Stimulated activated CD8-positive, alpha-beta memory T cell treated with anti-CD3 and anti-CD28 coated beads, Interleukin-7, amount 100 ng/mL, for 4 hours (primary cell): ENCODE measurements around the gene ILRUN.
"Not testable (repeated sequence)": the region's sequence is repeated elsewhere in the genome, so short reads cannot be mapped to it uniquely, and the experiment has no call there.

ENCODE experiments used
- DNase-seq, 2 donors: peaks; one replicate each; pipeline ENCODE4 v3.0.0-alpha.2; 2020; ENCODE audit warnings: low read depth in 2 of 2

Gene ILRUN

DNA sequence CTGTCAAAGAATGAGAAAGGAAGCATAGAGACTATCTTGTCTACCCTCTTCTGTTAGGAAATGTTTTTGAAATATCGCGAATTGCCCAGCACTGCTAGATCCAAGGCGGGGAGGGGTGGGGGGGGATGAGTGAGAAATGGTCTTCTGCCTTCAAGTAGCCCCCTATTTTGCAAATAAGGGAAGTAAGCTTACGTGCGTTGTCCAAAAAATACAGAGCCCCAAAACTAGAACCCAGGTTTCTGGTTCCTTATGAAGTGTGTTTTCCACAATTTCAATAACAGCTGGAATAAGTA, 923 bp upstream of the ILRUN start:
- DNase-seq: no peak

DNA sequence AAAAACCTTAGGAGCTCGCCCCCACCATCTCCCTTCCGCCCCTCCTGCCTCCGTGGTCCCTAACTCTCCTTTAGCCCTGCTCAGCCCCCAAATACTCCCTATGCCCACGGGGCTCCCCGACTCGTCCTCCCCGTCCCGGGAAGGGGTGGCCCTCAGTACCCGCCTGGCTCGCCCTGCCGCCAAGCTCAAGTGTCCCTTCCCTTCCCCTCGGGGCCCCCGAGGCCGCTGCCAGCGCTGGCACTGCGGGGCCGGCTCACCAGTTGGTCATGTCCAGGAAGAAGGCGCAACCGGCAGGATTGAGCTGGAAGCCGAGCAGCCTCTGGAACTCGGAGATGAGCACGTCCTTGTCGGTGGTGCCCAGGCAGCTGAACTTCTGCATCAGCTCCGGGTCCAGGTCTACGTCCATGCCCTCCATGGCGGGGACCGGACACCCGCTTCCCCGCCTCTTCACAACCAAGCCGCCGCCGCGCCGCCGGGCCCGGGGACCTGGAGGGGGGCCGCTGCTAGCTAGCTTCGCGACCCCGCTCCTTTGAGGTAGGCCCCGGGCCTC, 303 bp downstream of the ILRUN start:
- DNase-seq: no peak

DNA sequence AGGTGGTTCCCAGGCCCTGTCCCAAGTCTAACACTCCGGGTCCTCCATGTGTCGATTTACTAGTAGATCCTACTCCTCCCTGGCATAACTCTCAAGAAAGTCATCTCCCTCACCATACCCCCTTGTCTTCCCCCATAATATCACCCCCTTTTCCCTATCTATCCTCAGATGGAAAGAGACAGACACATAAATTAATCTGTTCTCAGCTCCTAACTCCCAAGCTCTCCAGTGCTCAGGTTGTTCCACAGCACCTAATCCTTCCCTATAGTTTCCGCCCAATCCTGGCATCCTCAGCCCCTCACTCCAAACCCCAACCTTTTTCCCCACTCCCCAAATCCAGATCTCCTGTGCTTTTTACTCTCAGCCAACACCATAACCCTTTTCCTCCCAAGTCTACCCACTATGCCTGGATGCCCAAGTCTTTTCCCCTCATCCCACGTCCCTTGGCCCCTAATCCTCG, 808 bp downstream of the ILRUN start:
- no peak for DNase-seq

DNA sequence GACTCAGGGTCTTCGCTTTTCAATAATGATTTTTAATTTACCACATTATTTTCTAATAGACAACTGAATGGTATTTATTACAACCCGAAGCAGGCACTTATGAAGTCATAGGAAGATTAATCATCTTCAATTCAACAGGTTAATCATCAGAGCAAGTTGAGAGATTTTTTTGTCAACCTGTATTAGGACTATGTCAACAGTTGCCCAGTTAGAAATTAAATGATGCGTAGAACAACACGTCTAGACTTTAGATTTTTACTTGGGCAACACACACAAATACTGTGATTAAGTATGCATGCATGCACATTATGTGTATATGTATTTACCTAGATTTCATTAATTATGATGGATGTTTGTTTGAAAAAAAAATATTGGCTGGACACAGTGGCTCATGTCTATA, 4.3 kb downstream of the ILRUN start:
- no peak for DNase-seq

DNA sequence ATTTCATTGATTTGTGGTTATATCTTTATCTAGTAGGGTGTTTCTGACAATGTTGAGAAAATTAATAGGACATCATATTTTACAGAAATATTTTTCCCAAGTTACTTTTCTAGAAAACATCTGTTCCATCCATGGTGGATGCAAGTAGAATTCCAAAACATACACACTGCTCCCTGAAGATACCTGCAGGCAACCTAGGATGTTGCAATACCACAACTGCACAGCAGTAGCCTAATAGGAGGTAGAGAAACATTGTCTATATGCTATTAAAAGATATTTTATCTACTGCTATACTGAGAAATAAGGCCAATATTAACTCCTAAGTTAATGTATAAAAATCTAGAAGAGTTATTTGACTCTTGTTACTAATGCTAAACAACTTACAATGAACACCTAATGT, 6.8 kb downstream of the ILRUN start:
- no peak for DNase-seq

DNA sequence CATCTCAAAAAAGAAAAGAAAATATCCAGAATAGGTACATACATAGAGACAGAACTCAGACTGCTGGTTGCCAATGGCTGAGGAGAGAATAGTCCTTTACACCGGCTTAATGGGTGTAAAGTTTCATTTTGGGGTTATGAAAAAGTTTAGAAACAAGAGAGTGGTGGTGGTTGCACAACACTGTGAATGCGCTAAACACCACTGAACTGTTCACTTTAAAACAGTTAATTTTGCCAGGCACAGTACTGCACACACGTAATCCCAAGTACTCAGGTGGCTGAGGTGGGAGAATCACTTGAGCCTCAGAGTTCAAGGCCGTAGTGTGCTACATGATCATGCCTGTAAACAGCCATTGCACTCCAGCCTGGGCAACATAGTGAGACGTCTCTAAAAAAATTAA, 7.6 kb downstream of the ILRUN start:
- no peak for DNase-seq

DNA sequence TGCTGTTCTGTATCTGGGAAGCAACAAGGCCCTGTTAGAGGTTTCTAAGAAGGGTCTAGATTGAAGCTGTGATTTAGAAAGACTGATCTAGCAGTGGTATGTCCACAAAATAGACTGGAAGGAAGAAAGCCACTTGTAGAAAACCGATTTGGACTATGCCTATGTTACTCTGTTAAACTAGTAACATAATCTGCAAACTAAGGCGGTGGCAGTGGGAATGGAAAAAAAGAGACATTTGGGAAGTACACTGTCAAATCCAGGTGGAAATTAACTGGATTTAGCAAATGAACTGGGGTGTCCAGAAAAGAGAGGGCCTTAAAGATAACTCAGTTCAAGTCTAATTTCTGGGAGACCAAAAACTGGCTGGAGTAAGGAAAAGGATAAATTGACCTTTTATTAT, 11.6 kb downstream of the ILRUN start:
- DNase-seq: no peak

DNA sequence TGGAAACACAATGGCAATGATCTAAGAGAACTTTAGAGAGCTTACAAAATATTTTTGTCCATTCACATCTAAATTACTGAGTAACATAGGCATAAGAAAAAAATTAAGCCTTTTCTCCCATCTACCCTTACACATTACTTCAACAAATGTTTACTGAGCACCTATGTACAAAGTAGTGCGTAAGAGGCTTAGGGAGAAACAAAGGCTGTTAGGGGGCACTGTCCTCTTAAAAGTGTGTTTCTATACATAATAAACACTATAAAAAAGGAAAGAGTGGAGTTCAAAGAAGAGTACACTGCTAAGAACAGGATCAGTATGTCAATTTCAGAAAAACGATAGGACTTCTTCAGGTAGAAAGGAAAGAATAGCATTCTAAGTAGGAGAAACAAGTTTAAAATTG, 12.2 kb downstream of the ILRUN start:
- no peak for DNase-seq

DNA sequence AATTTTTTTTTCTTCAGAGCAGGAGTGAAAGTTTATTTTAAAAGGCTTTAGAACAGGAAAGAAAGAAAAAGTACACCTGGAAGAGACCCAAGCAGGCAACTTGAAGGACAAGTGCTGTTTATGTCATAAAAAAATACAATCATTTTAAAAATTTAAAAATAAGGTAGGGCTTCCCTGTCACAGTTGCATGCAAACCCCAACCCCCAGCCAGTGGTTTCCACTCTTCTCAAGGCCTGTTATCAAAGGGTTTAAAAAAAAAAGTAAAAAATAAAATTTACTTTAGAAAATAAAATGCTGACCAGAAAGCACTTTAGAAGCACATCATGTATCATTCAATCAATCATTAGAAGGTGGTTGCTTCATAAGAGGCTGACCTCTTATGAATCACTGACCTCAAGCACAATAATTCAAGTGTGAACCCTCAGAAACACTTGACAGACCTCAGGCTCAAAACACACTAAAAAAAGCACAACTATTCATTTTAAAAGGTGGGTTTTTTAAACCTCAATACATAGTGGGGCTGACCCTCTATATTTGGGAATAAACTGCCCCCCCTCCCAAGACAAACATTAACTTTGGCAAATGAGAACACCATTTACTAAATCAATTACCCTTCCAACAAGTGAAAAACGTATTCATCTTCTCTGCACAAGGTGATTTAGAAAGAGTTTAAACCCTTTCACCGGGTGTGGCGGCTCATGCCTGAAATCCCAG, 15.6 kb downstream of the ILRUN start:
- DNase-seq: no peak

DNA sequence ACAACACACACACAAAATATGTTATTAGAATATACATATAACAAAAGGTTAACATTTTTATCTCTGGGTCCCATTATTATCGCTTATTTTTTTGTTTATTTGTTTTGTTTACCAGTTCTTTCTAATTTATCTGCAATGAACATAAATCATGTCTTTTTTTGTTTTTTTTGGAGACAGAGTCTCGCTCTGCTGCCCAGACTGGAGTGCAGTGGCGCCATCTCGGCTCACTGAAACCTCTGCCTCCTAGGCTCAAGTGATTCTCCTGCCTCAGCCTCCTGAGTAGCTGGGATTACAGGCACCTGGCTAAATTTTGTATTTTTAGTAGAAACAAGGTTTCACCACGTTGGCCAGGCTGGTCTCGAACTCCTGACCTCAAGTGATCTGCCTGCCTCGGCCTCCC, 16.3 kb downstream of the ILRUN start:
- DNase-seq: not testable (repeated sequence)

DNA sequence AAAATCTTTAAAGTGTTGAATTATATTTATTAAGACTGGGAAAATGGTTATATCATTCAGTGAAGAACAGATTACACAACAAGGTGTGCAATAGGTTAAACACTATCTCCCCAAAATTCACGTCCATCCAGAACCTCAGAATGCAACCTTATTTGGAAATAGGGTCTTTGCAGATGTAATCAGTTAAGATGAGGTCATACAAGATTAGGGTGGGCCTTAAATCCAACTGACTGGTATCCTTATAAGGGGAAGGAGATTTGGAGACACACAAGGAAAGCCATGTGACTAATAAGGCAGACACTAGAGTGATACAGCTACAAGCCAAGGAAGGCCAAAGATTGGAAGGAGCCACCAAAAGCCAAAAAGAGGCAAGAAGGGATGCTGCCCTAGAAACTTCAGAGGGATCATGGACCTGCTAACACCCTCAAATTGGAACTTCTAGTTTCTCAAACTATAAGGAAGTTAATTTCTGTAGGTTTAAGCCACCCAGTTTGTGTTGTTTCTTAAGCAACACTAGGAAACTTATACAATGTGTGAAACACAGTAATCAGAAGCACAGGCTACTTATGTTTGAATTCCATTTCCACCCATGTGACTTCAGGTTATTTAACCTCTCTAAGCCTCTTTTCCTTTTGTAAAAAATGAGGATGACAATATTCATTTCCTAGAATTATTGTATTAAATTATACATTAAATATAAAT, 16.9 kb downstream of the ILRUN start:
- DNase-seq: no peak

DNA sequence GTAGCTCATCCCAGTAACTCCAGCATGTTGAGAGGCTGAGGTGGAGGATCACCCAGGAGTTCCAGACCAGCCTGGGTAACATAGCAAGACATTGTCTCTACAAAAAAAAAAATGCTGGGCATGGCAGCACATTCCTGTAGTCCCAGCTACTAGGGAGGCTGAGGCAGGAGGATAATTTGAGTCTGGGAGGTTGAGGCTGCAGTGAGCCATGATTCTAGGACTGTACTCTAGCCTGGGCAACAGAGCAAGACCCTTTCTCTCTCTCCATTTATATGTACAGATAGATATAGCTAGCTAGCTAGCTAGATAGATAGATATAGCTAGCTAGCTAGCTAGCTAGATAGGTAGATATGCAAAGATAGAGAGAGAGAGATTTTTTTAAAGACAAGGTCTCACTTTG, 20.4 kb downstream of the ILRUN start:
- no peak for DNase-seq

DNA sequence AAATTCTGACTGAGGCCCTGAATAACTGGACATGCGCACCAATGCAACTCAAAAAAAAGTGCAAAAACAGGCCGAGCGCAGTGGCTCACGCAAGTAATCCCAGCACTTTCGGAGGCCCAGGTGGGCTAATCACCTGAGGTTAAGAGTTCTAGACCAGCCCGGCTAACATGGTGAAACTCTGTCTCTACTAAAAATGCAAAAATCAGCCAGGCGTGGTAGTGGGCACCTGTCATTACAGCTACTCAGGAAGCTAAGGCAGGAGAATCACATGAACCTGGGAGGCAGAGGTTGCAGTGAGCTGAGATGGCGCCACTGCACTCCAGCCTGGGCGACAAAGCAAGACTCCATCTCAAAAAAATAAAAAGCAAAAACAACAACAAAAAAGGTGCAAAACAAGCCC, 21.6 kb downstream of the ILRUN start:
- DNase-seq: not testable (repeated sequence)

DNA sequence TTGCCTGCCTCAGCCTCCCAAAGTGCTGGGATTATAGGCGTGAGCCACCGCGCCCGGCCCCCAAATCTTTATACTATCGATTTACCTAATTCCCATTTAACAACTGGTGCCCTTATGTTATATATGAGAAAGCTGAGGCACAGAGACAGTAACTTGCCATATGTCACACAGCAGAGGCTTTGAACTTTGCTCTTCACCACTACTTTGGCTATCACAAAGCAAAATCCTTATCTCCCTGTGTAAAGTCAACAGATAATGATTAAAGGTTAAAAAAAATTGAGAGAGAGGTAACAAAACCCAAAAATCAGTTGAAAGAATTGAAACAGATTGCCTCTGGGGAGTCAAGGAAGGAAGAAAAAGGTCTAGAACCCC, 22.3 kb downstream of the ILRUN start:
- no peak for DNase-seq

DNA sequence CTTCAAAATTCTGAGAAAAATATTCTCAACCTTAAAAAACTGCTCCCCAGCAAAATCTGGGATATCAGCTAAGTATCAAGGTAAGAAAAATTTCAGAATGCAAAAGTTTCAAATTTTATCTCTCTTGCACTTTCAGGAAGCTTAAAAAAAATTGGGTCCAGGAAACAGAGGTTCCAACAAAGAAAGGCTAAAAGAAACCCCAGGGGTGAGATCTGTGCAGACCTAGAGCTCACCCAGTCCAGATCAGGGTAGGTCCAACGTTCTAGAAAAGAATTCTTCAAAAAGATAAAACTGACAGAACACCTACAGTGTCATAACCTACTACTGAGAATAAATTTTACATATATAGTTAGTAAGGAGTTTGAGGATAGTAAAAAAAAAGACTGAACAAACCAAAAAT, 23.5 kb downstream of the ILRUN start:
- no peak for DNase-seq

DNA sequence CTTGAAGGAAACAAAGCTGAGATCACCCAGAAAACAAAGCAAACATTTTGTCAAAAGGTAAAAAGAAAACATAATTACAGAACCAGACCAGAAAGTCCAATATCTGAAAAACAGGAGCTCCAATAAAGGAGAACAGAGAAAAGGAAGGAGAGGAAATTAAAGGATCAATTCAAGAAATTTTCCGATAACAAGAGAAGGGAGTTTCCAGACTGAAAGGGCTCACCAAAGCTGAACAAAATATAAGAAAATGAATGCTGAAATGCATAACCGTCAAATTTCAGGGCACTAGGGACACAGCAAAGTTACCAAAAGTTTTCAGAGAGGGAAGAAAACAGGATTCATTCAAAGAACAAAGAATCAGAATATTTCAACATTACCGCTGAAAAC, 23.9 kb downstream of the ILRUN start:
- DNase-seq: no peak

DNA sequence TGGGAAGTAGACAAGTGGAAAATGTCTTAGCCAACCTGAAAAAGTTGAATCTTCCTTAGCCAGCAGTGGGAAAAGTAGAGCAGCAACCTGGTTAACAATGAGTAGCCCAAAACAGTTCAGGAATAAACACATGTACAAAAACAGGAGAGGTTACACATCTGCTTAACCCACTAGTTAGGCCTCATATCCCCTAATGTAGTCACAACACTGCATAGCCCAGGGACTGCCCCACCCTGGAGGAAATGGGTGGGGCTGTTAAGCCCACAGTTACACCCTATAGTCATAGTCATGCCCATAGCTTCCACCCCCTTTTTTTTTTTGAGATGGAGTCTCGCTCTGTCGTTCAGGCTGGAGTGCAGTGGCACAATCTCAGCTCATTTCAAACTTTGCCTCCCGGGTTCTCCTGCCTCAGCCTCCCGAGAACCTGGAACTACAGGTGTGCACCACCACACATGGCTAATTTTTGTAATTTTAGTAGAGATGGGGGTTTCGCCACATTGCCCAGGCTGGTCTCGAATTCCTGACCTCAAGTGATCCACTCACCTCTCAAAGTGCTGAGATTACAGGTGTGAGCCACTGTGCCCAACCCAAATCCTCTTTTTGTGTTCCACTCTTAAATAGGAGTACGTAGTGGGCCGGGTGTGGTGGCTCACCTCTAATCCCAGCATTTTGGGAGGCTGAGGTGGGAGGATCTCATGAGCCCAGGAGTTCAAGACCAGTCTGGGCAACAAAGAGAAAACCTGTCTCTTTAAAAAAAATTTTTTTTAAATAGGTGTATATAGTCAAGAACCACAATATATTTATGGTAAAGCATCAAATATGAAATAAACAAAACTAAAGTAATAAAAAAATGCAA, 24.5 kb downstream of the ILRUN start:
- peak; percentile 64 to 70 for DNase-seq

DNA sequence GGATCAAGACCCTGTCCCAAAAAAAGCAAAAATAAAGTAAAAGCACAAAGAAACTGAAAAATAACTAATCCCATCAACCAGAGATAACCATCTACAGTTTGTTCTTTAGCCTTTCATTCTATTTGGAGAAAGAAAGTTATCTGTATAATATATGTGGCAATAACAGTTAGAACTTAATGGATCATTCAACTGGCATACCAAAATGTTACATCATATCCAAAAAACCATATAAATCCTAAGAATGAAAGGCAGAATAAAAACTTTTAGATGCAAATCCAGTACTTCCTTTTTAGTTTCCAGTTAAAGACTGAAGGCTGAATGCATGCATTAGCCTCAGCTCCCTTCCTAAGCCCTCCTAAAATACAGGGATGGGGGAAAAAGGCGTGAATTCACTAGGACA, 25.2 kb downstream of the ILRUN start:
- no peak for DNase-seq

DNA sequence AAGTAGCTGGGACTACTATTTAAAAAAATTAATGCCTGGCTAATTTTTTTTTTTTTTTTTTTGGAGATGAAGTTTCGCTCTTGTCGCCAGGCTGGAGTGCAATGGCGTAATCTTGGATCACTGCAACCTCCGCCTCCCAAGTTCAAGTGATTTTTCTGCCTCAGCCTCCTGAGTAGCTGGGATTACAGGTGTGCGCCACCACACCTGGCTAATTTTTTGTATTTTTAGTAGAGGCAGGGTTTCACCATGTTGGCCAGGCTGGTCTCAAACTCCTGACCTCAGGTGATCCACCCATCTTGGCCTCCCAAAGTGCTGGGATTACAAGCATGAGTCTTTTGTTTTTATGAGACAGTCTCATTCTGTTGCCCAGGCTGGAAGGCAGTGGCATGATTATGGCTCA, 27.8 kb downstream of the ILRUN start:
- DNase-seq: not testable (repeated sequence)

DNA sequence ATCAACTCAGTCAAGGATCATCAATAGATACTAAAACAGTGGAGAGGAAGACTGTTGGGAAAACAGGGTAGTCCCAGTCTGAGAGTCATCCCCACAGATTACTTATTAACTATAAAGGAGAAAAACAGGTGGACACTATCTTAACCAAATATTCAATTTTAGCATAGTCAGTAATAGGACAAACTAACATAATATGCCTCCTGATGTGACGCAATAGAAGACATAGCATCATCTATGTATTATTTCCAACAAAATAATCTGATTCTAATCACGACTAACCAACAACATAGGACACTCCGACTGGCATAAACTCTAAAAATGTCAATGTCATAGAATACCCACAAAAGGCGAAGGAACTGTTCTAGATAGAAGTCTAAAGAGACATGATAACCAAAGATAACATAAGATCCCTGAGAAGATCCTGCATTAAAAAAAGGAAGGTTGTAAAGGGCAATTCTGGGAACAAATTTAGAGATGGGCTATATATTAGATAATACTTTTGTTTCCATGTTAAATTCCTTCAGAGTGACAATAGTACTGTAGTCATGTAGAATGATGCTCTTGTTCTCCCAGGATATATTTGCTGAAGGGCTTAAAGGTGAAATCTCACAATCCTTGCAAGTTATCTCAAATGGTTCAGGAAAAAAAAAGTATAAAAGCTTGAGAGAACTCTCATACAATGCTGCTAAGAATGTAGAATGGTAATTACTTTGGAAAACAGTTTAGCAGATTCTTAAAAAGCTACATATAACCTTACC, 28.9 kb downstream of the ILRUN start:
- no peak for DNase-seq

DNA sequence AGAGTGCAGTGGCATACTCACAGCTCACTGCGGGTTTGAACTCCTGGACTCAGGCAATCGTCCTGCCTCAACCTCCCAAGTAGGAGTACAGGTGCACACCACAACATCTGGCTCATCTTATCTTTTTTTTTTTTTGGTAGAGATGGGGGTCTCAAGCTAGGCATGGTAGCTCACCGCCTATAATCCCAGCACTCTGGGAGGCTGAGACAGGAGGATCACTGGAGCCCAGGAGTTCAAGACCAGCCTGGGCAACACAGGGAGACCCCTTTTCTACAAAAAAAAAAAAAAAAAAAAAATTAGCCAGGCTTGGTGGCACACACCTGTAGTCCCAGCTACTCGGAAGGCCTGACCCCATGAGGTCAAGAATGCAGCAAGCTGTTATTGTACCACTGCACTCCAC, 31.5 kb downstream of the ILRUN start:
- DNase-seq: no peak
